Thymus (tissue), 11 donors: Measurements from ENCODE around the gene TAS2R1. TPM values are rescaled to one million over a fixed set of nuclear protein-coding genes. Genes with fewer than 3 reads are reported as not detected.

Experiments used
- DNase-seq, 9 donors: peaks; one replicate each; pipeline ENCODE4 v3.0.0-alpha.2; 2013; ENCODE audit warnings: low spot score in 9 of 9, low read depth in 6 of 9, missing footprints in 1 of 9
- H3K27ac ChIP-seq, 2 donors: one replicate each; pipeline ENCODE4 v1.5.1; 2013; ENCODE audit warnings: control low read depth in 1 of 2, low read depth in 1 of 2, low read length in 1 of 2, mild to moderate bottlenecking in 1 of 2, moderate library complexity in 1 of 2
- H3K27me3 ChIP-seq, 2 donors: one replicate each; pipeline ENCODE4 v1.5.1; 2013; ENCODE audit warnings: low read length in 1 of 2; ENCODE audit not compliant: control insufficient read depth in 2 of 2, insufficient read depth in 1 of 2
- H3K36me3 ChIP-seq, 2 donors: one replicate each; pipeline ENCODE4 v1.5.1; 2013; ENCODE audit warnings: low read length in 1 of 2, mild to moderate bottlenecking in 1 of 2, moderate library complexity in 1 of 2; ENCODE audit not compliant: control insufficient read depth in 2 of 2, insufficient read depth in 2 of 2
- H3K4me1 ChIP-seq, 2 donors: one replicate each; pipeline ENCODE4 v1.5.1; 2013; ENCODE audit warnings: low read length in 2 of 2; ENCODE audit not compliant: control insufficient read depth in 2 of 2, insufficient read depth in 2 of 2
- H3K4me3 ChIP-seq, 2 donors: one replicate each; pipeline ENCODE4 v1.5.1; 2013; ENCODE audit warnings: low read length in 2 of 2, control low read depth in 1 of 2, mild to moderate bottlenecking in 1 of 2
- H3K9me3 ChIP-seq, 2 donors: one replicate each; pipeline ENCODE4 v1.5.1; 2013; ENCODE audit warnings: low read length in 1 of 2, mild to moderate bottlenecking in 1 of 2; ENCODE audit not compliant: control insufficient read depth in 2 of 2, insufficient read depth in 1 of 2
- WGBS: extraction: QIAGEN DNeasy Blood & Tissue Kit; methylation state at CpG from one replicate; pipeline ENCODE4 v1.1.7; 2013; 5-methylcytosine and 5-hydroxymethylcytosine counted together
- polyA plus RNA-seq: library from polyadenylated mRNA; stranded (reverse); fragments of 200-250 nt; gene quantifications from one replicate; pipeline ENCODE4 v1.2.3, GENCODE V29; 2013
- total RNA-seq: library from RNA; stranded (reverse); fragments of 120-200 nt; gene quantifications from one replicate; pipeline ENCODE4 v1.2.4, GENCODE V29; 2013
- donor health status: healthy.

The TAS2R1 gene
- total and polyA plus RNA-seq, 2 donors, result 0.05 TPM; not detected in 1

- Histone ChIP-seq H3K27me3 (no peaks in the 10 kb centered on the region), H3K27ac (no peak overlapping the region), H3K9me3 (no peaks in the 10 kb centered on the region), H3K4me1 (no peaks in the 10 kb centered on the region), H3K4me3 (no peak overlapping the region), H3K36me3 (no peaks in the 10 kb centered on the region)
- 86% methylated on average over 2 of the region's 2 CpGs for WGBS
- DNase-seq, result no peak
These were observed 4.4 kb downstream of the TAS2R1 start for GRCh38 chr5:9625731-9626130.

- no peak for DNase-seq
- Histone ChIP-seq H3K27ac (no peak overlapping the region), H3K4me1 (no peaks in the 10 kb centered on the region), H3K9me3 (no peaks in the 10 kb centered on the region), H3K36me3 (no peaks in the 10 kb centered on the region), H3K4me3 (no peak overlapping the region), H3K27me3 (no peaks in the 10 kb centered on the region)
- 93% methylated on average over 5 of the region's 5 CpGs for WGBS
These were observed 4.9 kb downstream of the TAS2R1 start for GRCh38 chr5:9625286-9625685.

- H3K4me1 ChIP-seq, result no peaks in the 10 kb centered on the region
- WGBS, result 90% methylated on average over 5 of the region's 5 CpGs
- H3K4me3 ChIP-seq, result no peak overlapping the region
- H3K27me3 ChIP-seq, result no peaks in the 10 kb centered on the region
- no peak for DNase-seq
- H3K27ac ChIP-seq, result no peak overlapping the region
- H3K36me3 ChIP-seq, result no peaks in the 10 kb centered on the region
- no peaks in the 10 kb centered on the region for H3K9me3 ChIP-seq
These were observed 5.8 kb downstream of the TAS2R1 start for GRCh38 chr5:9624196-9624947.

GRCh38 chr5:9623661-9624060 is 6.5 kb downstream of the TAS2R1 start:
- Histone ChIP-seq H3K4me3 (no peak overlapping the region), H3K9me3 (no peaks in the 10 kb centered on the region), H3K36me3 (no peaks in the 10 kb centered on the region), H3K27me3 (no peaks in the 10 kb centered on the region), H3K27ac (no peak overlapping the region), H3K4me1 (no peaks in the 10 kb centered on the region)
- no peak for DNase-seq
- 87% methylated on average over 4 of the region's 4 CpGs for WGBS

GRCh38 chr5:9622971-9623421 is 7.2 kb downstream of the TAS2R1 start:
- no peaks in the 10 kb centered on the region for H3K9me3 ChIP-seq
- no peak overlapping the region for H3K4me3 ChIP-seq
- no peak for DNase-seq
- H3K27me3 ChIP-seq, result no peaks in the 10 kb centered on the region
- no peaks in the 10 kb centered on the region for H3K36me3 ChIP-seq
- no peaks in the 10 kb centered on the region for H3K4me1 ChIP-seq
- H3K27ac ChIP-seq, result no peak overlapping the region
- 19% methylated on average over 5 of the region's 5 CpGs for WGBS

- Histone ChIP-seq H3K4me1 (no peaks in the 10 kb centered on the region), H3K36me3 (no peaks in the 10 kb centered on the region), H3K27ac (no peak overlapping the region), H3K4me3 (no peak overlapping the region), H3K9me3 (no peaks in the 10 kb centered on the region), H3K27me3 (no peaks in the 10 kb centered on the region)
- DNase-seq, result no peak
- WGBS, result 75% methylated on average over 7 of the region's 7 CpGs
These were observed 8.7 kb downstream of the TAS2R1 start for GRCh38 chr5:9621379-9621903.

GRCh38 chr5:9619331-9620092 is 10.6 kb downstream of the TAS2R1 start:
- H3K9me3 ChIP-seq, result no peaks in the 10 kb centered on the region
- H3K4me3 ChIP-seq, result no peak overlapping the region
- no peak for DNase-seq

GRCh38 chr5:9617739-9618504 is 12.2 kb downstream of the TAS2R1 start:
- no peak for DNase-seq
- WGBS, result 43% methylated on average over 10 of the region's 10 CpGs
- Histone ChIP-seq H3K4me1 (no peaks in the 10 kb centered on the region), H3K27me3 (no peaks in the 10 kb centered on the region), H3K27ac (no peak overlapping the region), H3K9me3 (no peaks in the 10 kb centered on the region), H3K36me3 (no peaks in the 10 kb centered on the region), H3K4me3 (no peak overlapping the region)

More at GRCh38 chr5:9619331-9620092, 10.6 kb downstream of the TAS2R1 start:
- WGBS, result 76% methylated on average over 5 of the region's 5 CpGs
- H3K36me3 ChIP-seq, result no peaks in the 10 kb centered on the region
- no peaks in the 10 kb centered on the region for H3K4me1 ChIP-seq
- H3K27ac ChIP-seq, result no peak overlapping the region
- H3K27me3 ChIP-seq, result no peaks in the 10 kb centered on the region
